Subcutaneous abdominal adipose tissue (tissue), 5 donors: ENCODE results near the gene TRMT10B.
"Not testable (repeated sequence)": the region's sequence is repeated elsewhere in the genome, so short reads cannot be mapped to it uniquely, and the experiment has no call there.

ENCODE experiments used
- H3K27ac ChIP-seq: one replicate; pipeline ENCODE4 v1.7.0; 2013; ENCODE audit warnings: low read depth, mild to moderate bottlenecking, inconsistent platforms, low read length, moderate library complexity
- H3K27me3 ChIP-seq, 5 donors: one replicate each; pipeline ENCODE4 v1.7.0; 2013; ENCODE audit warnings: low read length in 5 of 5, inconsistent platforms in 1 of 5; ENCODE audit not compliant: control insufficient read depth in 5 of 5, insufficient read depth in 4 of 5
- H3K36me3 ChIP-seq, 5 donors: one replicate each; pipeline ENCODE4 v1.7.0; 2013; ENCODE audit warnings: low read length in 5 of 5; ENCODE audit not compliant: control insufficient read depth in 5 of 5, insufficient read depth in 5 of 5
- H3K4me1 ChIP-seq, 5 donors: one replicate each; pipeline ENCODE4 v1.7.0; 2013; ENCODE audit warnings: low read length in 5 of 5, mild to moderate bottlenecking in 3 of 5, moderate library complexity in 1 of 5; ENCODE audit not compliant: control insufficient read depth in 5 of 5, insufficient read depth in 5 of 5
- H3K4me3 ChIP-seq, 5 donors: one replicate each; pipeline ENCODE4 v1.7.0; 2013; ENCODE audit warnings: low read length in 5 of 5, low read depth in 1 of 5
- H3K9ac ChIP-seq, 5 donors: one replicate each; pipeline ENCODE4 v1.7.0; 2013; ENCODE audit warnings: low read length in 5 of 5, mild to moderate bottlenecking in 4 of 5, moderate library complexity in 3 of 5
- H3K9me3 ChIP-seq, 5 donors: one replicate each; pipeline ENCODE4 v1.7.0; 2013; ENCODE audit warnings: low read length in 5 of 5; ENCODE audit not compliant: control insufficient read depth in 5 of 5
- donor health status: healthy.
- donor health status: healthy.
- donor health status: healthy.
- donor health status: healthy.
- donor health status: healthy.

Gene TRMT10B

GRCh38 chr9:37818849-37819248, 65.2 kb downstream of the TRMT10B start:
- Histone ChIP-seq H3K4me1 (no peaks in the 10 kb centered on the region), H3K27ac (no peak overlapping the region), H3K27me3 (no peaks in the 10 kb centered on the region), H3K9ac (no peak overlapping the region), H3K36me3 (peaks cover 0 to 21% (median 8%) of the 10 kb centered on the region in 5 donors), H3K4me3 (no peak overlapping the region), H3K9me3 (no peaks in the 10 kb centered on the region)

DNA sequence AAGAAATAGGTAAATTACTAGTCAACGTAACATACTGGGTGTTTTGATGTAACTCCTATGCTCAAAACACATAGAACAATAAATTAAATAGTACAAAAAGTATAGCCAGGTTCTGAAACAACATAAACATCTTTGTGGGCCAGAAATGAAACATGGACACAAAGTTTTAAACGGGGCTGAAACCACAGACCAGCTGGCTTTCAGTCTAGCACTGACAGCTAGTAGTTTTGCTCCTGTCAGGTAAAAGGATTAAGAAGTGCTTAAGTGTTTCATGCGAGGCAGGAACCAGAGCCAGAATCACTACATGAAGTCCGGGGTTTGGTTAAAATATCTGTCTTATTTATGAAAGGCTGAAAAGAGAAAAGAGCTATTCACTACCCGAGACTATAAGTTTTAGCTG, 66.5 kb downstream of the TRMT10B start:
- H3K4me1 ChIP-seq: no peaks in the 10 kb centered on the region
- H3K27me3 ChIP-seq: no peaks in the 10 kb centered on the region
- peaks cover 1 to 29% (median 11%) of the 10 kb centered on the region in 5 donors for H3K36me3 ChIP-seq
- H3K27ac ChIP-seq: no peak overlapping the region
- no peak overlapping the region for H3K4me3 ChIP-seq
- no peak overlapping the region for H3K9ac ChIP-seq
- no peaks in the 10 kb centered on the region for H3K9me3 ChIP-seq

DNA sequence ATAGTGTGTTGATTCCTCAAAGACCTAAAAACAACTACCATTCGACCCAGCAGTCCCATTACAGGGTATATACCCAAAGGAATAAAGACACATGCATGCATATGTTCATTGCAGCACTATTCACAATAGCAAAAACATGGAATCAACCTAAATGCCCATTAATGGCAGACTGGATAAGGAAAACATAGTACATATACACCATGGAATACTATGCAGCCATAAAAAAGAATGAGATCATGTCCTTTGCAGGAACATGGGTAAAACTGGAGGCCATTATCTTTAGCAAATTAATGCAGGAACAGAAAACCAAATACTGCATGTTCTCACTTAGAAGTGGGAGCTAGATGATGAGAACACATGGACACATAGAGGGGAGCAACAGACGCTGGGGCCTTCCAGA, 71.6 kb downstream of the TRMT10B start:
- not testable (repeated sequence) for H3K27ac ChIP-seq, H3K4me1 ChIP-seq, H3K9me3 ChIP-seq, H3K4me3 ChIP-seq, H3K9ac ChIP-seq, H3K27me3 ChIP-seq
- H3K36me3 ChIP-seq: peaks cover 4 to 42% (median 23%) of the 10 kb centered on the region in 5 donors

DNA sequence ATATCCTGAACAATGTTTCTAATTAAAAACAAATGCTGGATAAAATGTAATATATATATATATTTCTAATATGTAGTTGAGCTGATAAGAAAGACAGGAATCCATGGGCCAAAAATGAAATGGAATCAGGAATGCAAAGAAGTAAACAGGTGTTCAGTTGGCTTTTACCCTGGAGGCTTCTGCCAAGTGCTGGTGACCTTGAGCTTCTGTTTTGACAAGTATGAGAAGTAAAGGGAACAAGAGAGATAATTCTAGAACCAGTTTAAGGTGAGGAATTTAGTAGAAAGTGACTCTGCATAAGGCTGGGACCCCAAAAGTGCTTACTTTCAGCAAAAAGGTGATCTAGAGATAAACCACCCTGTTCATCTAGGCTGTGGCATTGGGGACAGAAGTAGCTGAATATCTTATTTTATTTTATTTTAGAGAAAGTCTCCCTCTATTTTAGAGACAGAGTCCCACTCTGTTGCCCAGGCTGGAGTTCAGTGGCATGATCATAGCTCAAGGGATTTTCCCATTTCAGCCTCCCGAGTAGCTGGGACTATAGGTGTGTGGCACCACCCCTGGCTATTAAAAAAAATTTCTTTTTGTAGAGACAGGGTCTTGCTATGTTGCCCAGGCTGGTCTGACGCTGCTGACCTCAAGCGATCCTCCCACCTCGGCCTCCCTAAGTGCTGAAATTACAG, 74.0 kb downstream of the TRMT10B start:
- Histone ChIP-seq H3K4me3 (no peak overlapping the region), H3K27me3 (no peaks in the 10 kb centered on the region), H3K27ac (no peak overlapping the region), H3K36me3 (peaks cover 4 to 33% (median 19%) of the 10 kb centered on the region in 5 donors), H3K9me3 (no peaks in the 10 kb centered on the region), H3K9ac (no peak overlapping the region), H3K4me1 (no peaks in the 10 kb centered on the region)
